Myocyte (in vitro differentiated cells): ENCODE measurements around the gene ST6GALNAC3. TPM values are rescaled to one million over a fixed set of nuclear protein-coding genes. Genes with fewer than 3 reads are reported as not detected.

Experiments used
- DNase-seq: peaks from one replicate; pipeline ENCODE4 v3.0.0-alpha.2; 2012; ENCODE audit warnings: low read depth
- total RNA-seq: library from RNA; depleted of rRNA; stranded (reverse); fragments of >200 nt; gene quantifications from 2 replicates; pipeline ENCODE4 v1.2.3, GENCODE V29; 2014

ST6GALNAC3 gene
- total RNA-seq, 1 donor from 2014 or later = not detected

DNA sequence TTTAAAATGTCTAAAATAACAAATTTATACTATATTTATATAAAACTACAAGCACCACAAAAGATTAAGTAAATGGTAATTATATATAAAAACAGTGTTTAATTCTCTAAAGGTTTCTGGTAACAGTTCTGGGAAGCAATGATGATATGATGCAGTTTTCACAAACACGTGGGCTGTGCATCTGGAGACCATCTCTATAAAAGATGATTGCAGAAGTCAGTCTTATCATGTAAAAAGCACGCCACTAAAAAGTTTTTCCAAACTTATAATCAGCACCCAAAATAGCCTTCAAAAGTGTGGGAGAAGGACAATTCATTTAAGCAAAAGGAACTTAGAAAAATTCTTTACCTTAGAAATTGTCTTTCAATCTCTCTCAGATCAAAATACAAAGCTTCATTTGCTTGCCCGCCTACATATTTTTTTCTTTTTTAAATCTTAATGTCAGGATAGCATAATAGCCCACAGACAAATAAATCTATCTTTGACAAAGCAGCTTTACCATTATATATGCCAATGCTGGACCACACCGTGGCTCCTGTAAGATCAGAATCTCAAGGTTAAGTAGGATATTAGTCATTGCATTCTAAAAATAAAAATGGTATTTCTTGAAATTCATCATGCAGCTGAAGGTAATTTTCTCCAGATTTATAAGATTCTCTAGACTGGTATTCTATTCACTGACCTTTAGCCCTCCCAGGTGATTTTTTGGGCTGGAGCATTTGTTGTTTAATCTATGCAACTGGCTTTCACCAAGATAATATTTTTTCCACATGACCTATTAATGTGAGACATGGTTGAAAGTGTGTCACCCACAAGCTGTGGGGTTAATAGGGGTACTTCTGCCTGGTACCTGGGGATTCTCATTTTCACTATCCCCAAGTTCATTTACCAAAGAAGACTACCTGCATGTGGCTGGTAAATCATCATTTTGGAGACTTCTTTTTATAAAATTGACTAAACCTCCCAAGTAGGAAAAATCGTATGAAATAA lies 603.2 kb downstream of the ST6GALNAC3 start:
- DNase-seq = no peak

DNA sequence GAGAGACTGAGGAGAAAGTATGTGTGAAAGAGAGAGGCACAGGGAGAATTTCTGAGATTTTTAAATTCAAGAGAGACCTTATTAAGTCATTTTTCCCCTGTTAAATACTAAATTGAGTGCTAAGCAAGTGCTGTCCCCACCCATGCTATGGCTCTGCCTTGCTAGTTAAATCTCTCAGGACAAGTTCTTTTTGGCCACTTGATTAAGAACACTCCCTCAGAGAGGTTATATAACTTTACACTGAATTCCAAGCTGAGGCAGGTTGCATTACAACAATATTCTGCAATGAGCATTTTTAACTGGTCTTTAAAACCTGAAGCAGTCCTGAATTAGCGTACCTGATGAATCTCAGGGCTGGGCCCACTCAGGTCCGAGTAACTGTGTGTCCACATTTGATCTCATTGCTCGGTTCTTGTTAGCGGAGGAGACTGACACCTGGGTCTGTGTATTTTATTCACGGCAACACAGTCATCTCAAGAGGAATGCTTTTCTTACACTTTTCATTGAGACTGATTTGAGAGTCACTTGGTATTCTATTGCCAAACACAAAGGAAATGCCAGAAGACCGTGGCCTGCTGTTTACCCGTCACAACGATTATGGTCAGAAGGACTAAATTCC lies 605.1 kb downstream of the ST6GALNAC3 start:
- DNase-seq = no peak

DNA sequence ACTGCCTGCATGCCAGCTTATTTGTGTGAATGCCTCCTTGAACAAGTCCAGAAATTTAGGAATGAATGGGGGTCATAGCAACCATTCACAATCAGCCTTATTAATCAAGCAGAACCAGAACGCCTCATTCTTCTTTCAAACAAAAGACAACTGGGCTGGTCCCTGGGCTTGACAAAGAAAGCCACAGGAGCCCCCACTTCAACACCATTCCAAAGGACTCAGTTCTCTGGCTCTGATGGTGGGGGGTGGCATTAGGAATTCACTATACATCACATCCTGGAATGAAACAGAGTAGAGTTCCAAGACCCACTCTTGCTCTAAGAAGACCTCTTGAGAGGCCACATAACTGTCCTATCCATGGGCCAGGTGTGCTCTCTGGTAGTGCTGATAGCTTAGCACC lies 606.1 kb downstream of the ST6GALNAC3 start:
- no peak for DNase-seq

DNA sequence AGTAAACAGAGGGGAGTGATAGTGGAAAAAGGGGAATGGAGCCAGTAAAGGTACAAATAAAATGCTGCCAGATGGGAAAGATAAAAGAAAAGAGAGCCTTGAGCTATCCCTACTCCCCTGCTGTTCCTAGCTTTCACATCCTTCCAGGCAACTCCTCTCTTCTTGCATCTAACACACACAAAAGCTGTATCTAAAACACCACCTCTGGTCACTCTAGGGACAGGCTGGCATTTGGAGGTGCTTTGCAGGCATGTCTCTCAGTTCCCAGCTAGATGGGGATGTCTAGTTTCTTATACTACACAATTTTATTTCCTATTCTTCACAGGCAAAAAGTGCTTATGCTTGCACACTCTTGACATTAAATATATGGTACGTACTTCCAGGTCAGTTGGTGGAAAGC lies 607.6 kb downstream of the ST6GALNAC3 start:
- DNase-seq = no peak

Other genes starting within 250 kb of the ST6GALNAC3 start
- gene ASB17, start 142.3 kb upstream of the ST6GALNAC3 start, total RNA-seq = not detected in 2 replicates